Activated CD8-positive, alpha-beta memory T cell treated with anti-CD3 and anti-CD28 coated beads for 1 hour (primary cell): ENCODE measurements around the gene ZNF627.
"Not testable (repeated sequence)": the region's sequence is repeated elsewhere in the genome, so short reads cannot be mapped to it uniquely, and the experiment has no call there.

Experiments
- DNase-seq, 2 donors: peaks; one replicate each; pipeline ENCODE4 v3.0.0-alpha.2; 2020; ENCODE audit warnings: low read depth in 1 of 2; ENCODE audit errors: extremely low read depth in 1 of 2

The ZNF627 gene

DNA sequence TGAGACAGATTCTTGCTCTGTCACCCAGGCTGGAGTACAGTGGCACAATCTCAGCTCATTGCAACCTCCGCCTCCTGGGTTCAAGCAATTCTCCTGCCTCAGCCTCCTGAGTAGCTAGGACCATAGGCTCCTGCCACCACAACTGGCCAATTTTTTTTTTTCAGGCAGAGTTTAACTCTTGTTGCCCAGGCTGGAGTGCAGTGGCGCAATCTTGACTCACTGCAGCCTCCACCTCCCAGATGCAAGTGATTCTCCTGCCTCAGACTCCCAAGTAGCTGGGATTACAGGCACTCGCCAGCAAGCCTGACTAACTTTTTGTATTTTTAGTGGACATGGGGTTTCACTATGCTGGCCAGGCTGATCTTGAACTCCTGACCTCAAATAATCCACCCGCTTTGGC, 23.5 kb upstream of the ZNF627 start:
- not testable (repeated sequence) for DNase-seq

DNA sequence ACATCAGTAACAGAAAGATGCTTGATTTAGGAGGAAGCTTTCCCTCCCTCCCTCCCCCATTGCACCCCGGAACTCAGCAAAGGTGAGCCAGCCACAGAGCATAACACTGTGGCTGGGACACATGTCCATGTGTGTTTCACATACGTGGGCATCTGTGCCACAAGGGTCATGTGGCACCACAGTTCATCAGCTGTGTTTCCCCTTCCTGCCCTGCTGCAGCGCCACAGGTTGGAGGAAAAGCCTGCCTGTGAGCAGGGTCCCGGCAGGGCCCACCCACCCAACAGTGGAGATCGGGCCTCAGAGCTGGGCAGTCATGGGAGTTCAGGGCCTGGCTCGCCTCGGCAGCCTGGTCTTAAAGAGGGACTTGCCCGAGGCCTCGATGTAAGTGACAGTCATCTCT, 22.6 kb upstream of the ZNF627 start:
- no peak for DNase-seq

DNA sequence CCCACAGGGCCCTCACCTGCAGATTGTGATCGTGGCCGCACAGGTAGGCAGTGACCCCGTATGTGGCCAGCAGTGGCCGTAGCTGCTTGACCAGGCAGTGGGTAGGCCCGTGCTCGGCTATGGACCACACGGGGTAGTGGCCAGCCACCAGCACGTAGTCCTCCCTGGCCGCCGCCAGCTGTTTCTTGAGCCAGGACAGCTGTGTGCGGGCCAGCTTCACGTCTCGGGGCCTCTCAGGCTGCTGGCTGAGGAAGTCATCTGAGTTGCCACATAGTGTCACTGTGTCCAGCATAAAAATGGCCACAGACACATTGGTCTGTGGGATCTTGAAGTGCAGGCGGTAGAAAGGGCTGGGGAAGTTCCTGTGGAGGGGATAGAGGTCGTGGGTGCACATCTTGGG, 21.1 kb upstream of the ZNF627 start:
- DNase-seq = no peak

DNA sequence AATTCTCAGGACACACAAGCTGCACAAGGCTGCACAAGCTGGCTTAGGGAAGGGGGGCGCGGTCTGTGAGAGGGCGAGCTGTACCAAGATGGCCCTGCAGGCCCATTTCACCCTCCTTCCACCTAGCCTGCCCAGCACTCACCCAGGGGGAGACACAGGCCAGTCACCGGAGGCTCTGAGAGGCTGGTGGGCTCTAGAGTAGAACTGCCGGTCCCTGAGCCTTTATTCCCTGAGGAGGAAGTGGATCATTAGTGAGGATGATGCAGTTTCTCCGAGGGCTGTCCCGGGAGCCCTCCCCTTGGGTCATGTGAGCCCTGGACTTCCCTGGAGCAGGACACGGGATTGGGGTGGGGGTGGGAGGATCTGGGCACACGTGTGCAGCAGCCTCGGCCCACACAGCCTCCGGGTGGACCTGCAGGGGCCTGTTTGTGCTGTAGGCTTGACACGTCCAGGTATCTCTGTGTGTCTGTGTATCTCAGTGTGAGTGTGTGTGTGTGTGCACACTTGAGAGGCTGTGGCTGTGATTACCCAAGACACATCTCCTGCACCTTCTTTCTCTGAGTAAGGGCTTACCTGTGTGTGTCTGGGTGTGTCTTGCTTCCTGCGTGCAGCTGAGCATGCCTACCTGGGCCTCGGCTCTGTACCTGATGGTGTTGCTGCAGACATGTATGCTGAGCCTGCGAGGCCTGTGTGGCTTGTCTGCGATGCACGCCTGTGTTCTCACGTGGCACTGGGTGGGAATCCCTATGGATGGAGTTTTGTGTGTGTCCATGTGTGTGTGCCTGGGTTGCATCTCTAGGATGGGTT, 19.6 kb upstream of the ZNF627 start, which contains the start of gene ACP5:
ACP5 (minus strand) TSS at position 195 of the 807 bp plus-strand sequence. CDS start 328 bp downstream, outside the sequence.
- no peak for DNase-seq

DNA sequence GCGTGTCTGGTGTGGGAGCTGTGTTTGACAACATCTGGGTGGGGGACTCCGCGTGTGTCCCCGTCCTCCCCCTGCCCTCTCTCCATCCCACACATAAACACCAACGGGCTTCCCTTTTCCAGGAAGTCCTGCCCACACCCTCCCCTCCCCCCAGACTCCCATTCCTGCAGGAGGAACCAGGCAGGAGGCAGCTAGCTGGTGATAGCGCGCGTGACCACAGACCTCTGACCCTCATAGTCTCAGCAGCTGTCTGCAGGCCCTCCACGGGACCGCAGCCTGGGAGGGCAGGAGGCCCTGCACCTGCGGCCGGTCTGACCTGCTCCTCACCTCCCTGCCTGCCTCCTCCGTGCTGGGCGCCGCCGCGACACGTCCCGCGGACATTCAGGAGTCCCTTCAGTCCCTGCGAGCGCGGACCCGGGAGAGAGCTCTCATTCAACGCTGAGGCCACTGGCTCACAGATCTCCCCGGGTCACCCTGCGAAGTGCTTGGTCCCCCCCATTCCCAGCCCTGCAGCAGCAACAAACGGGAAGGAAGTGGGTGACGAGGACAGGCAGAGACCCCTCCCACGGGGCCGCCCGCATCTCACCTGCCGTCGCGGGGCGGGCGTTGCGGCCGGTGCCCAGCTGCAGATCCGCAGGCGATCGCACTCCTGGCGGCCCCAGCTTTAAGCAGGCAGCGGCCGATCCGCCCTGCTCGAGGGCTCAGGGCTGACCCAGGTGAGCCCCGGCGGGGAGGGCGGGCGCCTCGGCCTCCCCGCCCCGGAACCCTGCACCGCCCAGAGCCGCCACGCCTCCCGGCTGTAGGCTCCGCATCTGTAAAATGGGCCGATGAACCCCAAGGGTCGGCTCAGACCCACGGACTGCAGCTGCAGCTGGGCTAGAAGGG, 18.8 kb upstream of the ZNF627 start:
- DNase-seq = no peak

DNA sequence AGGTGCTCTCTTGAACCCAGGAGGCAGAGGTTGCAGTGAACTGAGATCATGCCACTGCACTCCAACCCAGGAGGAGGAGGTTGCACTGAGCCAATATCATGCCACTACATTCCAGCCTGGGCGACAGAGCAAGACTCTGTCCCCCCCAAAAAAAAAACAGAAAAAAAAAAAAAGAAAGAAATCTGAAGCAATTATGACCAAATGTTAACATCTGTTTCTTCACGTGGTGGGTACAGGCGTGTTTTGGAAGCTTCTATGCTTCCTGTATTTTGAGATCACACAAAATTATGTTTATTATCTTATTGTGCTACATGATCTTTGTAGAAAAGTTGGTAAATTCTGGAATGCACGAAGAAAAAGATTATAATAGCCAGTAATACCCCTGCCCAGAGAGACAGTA, 17.2 kb upstream of the ZNF627 start:
- no peak for DNase-seq

DNA sequence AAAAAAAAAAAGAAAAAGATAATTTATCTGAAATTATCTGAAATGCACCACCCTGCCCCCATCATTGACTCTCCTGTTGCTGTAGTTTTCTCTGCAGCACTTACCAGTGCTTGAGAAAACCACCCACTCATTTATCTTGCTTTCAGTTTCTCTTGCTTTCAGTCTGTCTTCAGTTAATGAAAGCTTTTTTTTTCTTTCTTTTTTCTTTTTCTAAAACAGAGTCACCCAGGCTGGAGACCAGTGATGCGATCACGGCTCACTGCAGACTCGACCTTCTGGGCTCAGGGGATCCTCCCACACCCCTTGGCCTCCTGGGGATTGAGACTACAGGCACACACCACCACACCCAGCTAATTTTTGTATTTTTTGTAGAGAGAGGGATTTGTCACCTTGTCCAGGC, 15.5 kb upstream of the ZNF627 start:
- DNase-seq = no peak

DNA sequence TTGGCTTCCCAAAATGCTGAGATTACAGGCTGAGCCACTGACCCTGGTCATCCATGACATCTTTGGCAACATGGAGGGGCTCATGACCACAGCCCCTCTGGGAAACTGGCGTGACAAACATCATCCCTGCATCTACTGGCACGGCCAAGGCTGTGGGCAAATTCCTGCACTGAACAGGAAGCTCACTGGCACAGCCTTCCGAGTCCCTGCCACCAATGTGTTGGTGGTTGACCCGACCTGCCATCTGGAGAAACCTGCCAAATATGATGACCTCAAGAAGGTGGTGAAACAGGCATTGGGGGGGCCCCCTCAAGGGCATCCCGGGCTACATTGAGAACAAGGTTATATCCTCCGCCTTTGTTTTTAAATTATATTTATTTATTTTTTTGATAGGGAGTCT, 11.0 kb upstream of the ZNF627 start:
- no peak for DNase-seq

DNA sequence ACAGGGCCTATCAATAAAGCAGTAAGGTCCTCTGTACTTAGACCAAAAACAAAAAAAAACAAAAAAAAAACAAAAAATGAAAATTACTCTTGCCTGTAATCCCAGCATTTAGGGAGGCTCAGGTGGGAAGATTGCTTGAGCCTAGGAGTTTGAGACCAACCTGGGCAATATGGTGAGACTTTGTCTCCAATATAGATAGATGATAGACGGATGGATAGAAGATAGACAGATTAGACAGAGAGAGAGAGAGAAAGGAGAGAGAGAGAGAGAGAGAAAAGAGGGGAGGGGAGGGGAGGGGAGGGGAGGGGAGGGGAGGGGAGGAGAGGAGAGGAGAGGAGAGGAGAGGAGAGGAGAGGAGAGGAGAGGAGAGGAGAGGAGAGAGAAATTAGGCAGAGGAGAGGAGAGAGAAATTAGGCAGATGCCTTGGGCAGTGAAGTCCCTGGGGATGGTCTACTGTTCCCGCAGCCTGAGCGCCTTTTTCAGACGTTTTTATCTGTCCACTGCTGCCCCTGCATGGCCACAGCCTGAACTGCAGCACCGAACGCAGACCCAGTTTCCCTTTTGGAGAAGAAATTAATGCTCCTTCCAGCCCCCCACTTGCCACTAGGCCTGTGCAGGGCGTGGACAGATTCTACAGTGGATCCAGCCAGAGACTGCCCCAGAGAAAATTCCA, 9.8 kb upstream of the ZNF627 start:
- peak; percentile 37 to 58 for DNase-seq

DNA sequence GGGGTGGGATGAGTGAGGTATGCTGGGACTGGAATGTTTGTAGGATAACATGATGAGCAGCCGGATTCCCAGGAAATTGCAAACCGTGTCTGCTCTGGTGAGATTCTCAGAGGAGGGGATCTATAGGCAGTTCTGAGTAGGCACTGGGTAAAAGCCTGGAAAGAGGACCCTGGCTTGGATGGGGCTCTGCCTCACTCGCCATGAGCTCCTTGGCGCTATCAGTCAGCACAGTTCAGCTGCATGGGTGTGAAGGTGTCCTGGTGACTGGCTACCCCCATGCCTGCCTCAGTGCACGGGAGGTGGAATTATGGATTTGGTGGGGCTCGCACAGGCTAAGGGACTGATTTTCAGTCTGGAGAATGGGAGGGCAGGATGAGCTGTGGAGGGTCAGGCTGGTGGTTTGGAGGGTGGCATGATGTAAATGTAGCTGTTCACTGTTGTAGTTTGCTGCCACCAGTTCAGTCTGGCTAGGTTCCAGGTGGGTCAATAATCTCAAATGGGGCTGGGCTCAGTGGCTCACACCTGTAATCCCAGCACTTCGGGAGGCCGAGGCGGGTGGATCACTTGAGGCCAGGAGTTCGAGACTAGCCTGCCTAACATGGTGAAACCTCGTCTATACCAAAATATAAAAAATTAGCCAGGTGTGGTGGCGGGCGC, 9.2 kb upstream of the ZNF627 start:
- DNase-seq = no peak

DNA sequence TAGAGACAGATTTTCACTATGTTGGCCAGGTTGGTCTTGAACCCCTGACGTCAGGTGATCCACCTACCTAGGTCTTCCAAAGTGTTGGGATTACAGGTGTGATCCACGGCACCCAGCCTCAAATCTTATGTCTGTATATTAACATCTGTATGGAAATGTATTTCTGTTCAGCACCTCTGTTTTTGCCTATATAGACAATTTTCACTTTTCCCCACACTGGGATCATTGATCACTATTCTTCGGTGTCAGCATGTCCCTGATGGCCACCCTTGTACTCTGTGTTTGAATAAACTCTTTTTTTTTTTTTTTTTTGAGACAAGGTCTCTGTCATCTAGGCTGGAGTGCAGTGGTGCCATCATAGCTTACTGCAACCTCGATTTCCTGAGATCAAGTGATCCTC, 3.2 kb upstream of the ZNF627 start:
- no peak for DNase-seq

DNA sequence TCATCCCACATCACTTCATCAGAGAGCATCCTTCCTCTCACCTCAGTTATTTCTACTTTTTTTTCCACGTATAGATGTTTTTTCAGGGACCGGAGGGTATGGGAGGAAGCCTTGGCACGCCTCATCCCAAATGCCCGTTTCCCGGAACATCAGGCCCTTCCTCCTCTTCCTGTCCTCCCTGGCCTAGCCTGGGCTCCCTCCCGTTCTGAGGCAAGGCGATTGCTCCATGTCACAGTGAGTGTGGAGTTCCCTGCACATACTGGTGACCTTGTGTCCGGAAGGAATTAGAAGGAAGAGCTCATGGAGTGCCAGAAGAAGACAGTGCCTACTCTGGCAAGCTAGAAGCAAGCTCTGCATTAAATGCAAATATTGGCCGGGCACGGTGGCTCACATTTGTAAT, 1.1 kb upstream of the ZNF627 start:
- no peak for DNase-seq

DNA sequence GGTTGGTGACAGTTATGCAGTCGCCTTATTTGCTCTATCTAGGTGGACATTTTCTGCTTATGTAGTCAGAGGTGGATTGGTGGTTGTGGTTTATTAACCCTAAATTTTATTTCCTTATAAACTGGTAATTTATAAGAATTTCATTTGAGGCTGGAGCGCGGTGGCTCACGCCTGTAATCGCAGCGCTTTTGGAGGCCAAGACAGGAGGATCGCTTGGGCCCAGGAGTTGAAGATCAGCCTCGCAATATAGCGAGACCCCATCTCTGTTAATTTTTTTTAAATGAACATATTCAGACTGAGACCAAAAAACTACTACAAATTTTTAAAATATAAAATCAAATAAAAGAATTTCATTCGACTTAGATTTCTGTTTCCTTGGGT, 810 bp downstream of the ZNF627 start:
- no peak for DNase-seq

DNA sequence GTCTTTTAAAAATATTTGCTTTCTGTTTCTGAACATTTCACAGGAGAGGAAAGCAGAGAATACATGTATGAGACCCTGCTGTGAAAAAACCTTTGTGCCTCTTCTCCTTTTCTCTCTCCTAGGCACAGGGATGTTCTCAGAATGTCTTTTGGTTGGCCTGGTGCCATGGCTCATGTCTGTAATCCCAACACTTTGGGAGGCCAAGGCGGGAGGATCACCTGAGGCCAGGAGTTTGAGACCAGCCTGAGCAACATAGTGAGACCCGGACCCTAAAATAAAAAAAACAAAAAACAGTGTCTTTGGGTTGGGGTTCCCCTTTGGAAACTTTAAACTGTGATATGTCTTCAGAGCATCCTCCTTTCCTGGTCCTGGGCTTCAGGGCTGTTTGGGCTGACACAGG, 1.5 kb downstream of the ZNF627 start:
- DNase-seq = no peak

DNA sequence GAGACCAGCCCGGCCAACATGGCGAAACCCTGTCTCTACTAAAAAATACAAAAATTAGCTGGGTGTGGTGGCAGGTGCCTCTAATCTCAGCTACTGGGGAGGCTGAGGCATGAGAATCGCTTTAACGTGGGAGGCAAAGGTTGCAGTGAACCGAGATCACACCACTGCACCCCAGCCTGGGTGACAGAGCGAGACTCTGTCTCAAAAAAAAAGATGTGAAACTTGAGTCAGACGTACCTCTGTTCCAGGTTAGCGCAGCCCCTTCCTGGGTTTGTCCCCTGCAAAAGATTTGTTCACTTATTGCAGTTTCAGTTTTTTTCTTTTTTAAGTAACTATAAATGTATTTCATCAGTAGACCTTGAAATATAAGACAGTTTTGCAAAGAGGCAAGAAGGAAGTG, 2.4 kb downstream of the ZNF627 start:
- not testable (repeated sequence) for DNase-seq

DNA sequence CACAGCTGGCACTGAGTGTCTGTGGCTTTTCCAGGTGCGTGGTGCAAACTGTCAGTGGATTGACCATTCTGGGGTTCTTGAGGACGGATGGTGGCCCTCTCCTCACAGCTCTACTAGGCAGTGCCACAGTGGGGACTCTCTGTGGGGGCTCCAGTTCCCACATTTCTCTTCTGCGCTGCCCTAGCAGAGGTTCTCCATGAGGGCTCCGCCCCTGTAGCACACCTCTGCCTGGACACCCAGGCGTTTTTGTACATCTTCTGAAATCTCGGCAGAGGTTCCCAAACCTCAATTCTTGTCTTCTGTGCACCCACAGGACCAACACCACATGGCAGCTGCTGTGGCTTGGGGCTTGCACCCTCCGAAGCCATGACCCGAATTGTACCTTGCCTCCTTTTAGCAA, 9.2 kb downstream of the ZNF627 start:
- DNase-seq = no peak

DNA sequence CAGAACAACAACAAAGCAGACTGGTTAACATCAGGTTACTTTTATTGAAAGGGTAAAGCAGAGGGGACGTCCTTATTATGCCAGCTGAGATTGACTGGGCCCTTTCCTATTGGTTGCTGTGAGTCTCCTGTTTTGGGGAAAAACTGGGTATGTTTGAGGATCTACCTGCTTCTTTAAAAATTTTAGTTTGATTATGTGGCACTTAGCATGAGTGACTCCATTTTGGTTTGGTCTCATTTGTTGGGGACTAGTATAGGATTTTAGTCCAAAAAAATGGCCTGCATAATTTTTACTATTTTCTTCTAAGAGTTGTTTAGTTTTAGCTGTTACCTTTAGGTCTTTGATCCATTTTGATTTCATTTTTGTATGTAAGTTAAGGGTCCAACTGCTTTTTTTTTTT, 14.4 kb downstream of the ZNF627 start:
- no peak for DNase-seq

DNA sequence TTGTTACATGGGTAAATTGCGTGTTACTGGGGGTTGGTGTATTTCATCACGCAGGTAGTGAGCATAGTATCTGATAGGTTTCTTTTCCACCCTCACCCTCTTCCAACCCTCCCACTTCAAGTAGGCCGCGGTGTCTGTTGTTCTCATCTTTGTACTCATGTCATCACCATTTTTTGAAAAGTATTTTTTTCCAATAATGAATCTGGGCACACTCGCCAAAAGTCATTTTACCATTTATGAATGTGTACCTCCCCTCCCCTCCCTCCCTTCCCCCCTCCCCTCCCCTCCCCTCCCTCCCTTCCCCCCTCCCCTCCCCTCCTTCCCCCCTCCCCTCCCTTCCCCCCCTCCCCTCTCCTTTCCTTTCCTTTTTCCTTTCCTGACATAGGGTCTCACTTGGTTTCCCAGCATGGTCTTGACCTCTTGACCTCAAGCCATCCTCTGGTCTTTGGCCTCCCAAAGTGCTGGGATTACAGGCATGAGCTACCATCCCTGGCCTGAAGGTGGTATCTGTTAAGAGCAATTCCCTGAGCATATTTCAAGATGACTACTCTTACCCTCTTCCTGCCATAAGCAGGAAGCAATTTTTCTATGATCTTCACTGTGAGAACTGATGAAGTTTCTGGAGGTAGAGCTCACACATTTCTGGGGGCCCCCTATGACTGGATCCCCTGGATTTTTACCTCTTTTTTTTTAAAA, 15.7 kb downstream of the ZNF627 start:
- no peak for DNase-seq

DNA sequence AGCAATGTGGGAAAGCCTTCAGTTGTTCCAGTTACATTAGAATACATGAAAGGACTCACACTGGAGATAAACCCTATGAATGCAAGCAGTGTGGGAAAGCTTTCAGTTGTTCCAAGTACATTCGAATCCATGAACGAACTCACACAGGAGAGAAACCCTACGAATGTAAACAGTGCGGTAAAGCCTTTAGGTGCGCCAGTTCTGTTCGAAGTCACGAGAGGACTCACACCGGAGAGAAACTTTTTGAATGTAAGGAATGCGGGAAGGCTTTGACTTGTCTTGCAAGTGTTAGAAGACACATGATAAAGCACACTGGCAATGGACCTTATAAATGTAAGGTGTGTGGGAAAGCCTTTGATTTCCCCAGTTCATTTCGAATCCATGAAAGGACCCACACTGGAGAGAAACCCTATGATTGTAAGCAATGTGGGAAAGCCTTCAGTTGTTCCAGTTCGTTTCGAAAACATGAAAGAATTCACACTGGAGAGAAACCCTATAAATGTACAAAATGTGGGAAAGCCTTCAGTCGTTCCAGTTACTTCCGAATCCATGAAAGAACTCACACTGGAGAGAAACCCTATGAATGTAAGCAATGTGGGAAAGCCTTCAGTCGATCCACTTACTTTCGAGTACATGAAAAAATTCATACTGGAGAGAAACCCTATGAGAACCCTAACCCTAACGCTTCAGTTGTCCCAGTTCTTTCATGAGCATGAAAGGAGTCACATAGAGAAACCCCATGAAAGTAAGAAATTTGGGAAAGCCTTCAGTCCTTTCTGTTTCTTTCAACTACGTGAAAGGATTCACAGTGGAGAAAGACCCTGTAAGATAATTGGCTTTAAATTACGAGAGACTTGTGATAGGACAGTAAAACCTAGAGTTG, 20.1 kb downstream of the ZNF627 start:
- no peak for DNase-seq
